ENCODE measurements around the gene NHSL1.

DNA sequence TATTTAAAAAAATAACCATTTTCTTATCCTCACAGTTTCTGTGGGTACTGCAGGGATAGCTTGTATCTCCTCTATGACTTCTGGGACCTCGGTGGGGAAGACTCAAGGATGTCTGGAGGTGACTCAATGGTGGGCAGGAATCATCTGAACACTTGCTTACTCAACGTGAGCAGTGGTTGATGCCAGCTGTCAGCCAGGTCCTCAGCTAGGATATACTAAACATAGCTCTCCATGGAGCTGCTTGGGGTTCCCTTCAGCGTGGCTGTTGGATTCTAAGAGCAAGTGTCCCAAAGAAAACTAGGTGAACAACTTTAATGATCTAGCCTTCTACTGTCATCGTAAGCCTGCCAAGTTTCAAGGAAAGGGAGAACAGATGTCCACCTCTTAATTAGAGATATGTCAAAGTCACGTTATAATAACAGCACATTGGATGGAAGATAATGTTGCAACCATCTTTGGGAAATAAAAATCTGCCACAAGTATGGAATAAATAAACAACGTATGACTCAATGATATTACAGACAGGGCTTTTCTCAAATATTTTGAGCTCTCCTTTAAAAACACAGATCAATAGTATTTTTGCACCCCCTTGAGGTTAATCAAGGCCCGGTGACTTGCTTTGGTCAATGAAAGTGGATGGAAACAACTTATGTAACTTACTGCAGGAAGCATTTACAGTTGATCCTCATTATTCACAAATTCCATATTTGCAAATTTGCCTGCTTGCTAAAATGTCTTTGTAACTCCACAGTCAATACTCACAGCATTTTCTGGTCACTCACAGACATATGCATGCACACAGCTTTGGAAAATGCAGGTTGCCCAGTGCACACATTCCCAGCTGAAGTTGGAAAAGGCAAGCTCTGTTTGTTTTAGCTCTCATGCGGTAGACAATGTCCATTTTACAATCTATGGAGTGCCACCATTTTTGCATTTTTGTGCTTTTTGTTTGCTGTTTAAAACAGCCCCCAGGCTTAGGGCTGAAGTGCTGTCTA lies 101.9 kb downstream of the NHSL1 start:
- no peak for TF ChIP-seq POLR2A (IDR thresholded peaks at IDR 0.05)
- TF ChIP-seq, protein P1, sequence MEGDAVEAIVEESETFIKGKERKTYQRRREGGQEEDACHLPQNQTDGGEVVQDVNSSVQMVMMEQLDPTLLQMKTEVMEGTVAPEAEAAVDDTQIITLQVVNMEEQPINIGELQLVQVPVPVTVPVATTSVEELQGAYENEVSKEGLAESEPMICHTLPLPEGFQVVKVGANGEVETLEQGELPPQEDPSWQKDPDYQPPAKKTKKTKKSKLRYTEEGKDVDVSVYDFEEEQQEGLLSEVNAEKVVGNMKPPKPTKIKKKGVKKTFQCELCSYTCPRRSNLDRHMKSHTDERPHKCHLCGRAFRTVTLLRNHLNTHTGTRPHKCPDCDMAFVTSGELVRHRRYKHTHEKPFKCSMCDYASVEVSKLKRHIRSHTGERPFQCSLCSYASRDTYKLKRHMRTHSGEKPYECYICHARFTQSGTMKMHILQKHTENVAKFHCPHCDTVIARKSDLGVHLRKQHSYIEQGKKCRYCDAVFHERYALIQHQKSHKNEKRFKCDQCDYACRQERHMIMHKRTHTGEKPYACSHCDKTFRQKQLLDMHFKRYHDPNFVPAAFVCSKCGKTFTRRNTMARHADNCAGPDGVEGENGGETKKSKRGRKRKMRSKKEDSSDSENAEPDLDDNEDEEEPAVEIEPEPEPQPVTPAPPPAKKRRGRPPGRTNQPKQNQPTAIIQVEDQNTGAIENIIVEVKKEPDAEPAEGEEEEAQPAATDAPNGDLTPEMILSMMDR (IDR thresholded peaks at IDR 0.05): no peak
- TF ChIP-seq POLR2AphosphoS5 (IDR thresholded peaks at IDR 0.05): no peak

All from prostate gland (tissue), 2 donors.